ENCODE data around the gene MARCHF9. TPM values are rescaled to one million over a fixed set of nuclear protein-coding genes. Genes with fewer than 3 reads are reported as not detected.

The MARCHF9 gene
- total RNA-seq, 1 donor from 2014 or later: 8.1 TPM

DNA sequence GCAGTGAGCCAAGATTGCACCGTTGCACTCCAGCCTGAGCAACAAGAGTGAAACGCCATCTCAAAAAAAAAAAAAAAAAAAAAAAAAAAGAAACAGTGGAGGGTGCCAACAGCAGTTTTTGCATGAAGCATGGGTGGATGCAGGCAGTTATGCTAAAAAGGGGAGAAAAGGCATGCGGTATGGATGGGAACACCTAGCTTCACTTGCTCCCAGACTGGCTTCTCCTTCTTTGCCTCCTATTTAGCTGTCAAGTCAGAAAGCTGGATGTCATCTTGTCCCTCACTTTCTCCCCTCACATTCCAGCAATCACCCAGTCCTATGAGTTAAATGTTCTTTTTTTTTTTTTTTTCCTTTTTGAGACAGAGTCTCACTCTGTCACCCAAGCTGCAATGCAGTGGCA lies 20.1 kb downstream of the MARCHF9 start:
- H3K4me3 ChIP-seq: no peak overlapping the region
- H3K36me3 Mint-ChIP-seq: peaks cover 4% of the 10 kb centered on the region

DNA sequence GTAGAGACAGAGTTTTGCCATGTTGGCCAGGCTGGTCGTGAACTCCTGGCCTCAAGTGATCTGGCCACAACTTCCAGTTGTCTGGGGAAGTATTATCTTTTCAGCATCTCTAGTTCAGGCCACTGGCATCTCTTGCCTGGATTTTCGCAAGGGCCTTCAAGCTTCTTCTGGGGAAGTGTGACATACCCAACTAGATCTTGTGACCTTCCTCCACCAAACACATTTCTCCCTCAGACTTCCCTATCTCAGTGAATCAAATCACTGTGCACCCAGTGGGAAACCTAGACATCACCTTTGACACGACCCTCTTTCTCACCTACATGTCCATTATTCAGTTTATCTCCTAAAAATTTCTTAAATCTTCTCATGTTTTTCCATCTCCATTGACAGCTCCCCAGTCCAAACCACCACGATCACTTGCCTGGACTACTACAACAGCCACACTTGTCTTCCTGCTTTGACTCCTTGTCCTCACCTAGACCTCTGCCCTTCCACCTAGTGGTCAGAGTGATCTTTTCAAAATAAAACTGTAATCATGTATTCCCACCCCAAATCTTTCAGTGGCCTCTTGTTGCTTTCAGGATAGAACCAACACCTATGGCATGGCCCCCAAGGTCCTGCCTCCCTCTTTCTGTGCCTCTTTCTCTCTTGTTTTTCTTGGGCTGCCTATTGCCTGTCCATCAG lies 20.8 kb downstream of the MARCHF9 start:
- TF ChIP-seq, protein P1, sequence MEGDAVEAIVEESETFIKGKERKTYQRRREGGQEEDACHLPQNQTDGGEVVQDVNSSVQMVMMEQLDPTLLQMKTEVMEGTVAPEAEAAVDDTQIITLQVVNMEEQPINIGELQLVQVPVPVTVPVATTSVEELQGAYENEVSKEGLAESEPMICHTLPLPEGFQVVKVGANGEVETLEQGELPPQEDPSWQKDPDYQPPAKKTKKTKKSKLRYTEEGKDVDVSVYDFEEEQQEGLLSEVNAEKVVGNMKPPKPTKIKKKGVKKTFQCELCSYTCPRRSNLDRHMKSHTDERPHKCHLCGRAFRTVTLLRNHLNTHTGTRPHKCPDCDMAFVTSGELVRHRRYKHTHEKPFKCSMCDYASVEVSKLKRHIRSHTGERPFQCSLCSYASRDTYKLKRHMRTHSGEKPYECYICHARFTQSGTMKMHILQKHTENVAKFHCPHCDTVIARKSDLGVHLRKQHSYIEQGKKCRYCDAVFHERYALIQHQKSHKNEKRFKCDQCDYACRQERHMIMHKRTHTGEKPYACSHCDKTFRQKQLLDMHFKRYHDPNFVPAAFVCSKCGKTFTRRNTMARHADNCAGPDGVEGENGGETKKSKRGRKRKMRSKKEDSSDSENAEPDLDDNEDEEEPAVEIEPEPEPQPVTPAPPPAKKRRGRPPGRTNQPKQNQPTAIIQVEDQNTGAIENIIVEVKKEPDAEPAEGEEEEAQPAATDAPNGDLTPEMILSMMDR (IDR thresholded peaks at IDR 0.05): peak; percentile 21
- TF ChIP-seq EZH2phosphoT487 (IDR thresholded peaks at IDR 0.05): no peak
- peaks cover 13% of the 10 kb centered on the region for H3K4me1 Mint-ChIP-seq
- peaks cover 5% of the 10 kb centered on the region for H3K27me3 Mint-ChIP-seq (ENCODE audit: insufficient read depth, low read depth)
- H3K9me3 ChIP-seq (ENCODE audit: low read depth): no peaks in the 10 kb centered on the region
- no peak overlapping the region for H3K4me2 ChIP-seq
- H3K79me2 ChIP-seq (ENCODE audit: low read depth): peaks cover 8% of the 10 kb centered on the region
- no peak overlapping the region for H3K4me3 Mint-ChIP-seq
- H3K36me3 ChIP-seq: no peaks in the 10 kb centered on the region
- no peak overlapping the region for H3K27ac Mint-ChIP-seq
- H3K36me3 Mint-ChIP-seq: no peaks in the 10 kb centered on the region
- H3K9ac ChIP-seq: no peak overlapping the region
- no peaks in the 10 kb centered on the region for H4K20me1 ChIP-seq (ENCODE audit: low read depth)
- no peaks in the 10 kb centered on the region for H3K4me1 ChIP-seq
- H3F3A ChIP-seq (ENCODE audit: low read depth): peaks cover 14% of the 10 kb centered on the region
- H3K27me3 ChIP-seq: peaks cover 12% of the 10 kb centered on the region
- no peak overlapping the region for H3K27ac ChIP-seq
- no peak for DNase-seq (ENCODE audit: low spot score)
- H2AFZ ChIP-seq (replicated peaks): no peak overlapping the region
- no peak overlapping the region for H3K4me3 ChIP-seq
- peaks cover 2% of the 10 kb centered on the region for H3K9me3 Mint-ChIP-seq

More for the DNA sequence above, 20.1 kb downstream of the MARCHF9 start:
- H3K27ac ChIP-seq: no peak overlapping the region
- no peaks in the 10 kb centered on the region for H4K20me1 ChIP-seq (ENCODE audit: low read depth)
- H3K4me2 ChIP-seq: no peak overlapping the region
- Mint-ChIP-seq H3K9me3 (peaks cover 2% of the 10 kb centered on the region), H3K4me3 (no peak overlapping the region), H3K27ac (no peak overlapping the region), H3K27me3 (ENCODE audit: insufficient read depth, low read depth) (peaks cover 5% of the 10 kb centered on the region), H3K4me1 (peaks cover 17% of the 10 kb centered on the region)
- no peak overlapping the region for H2AFZ ChIP-seq (replicated peaks)
- H3K4me1 ChIP-seq: no peaks in the 10 kb centered on the region
- TF ChIP-seq EZH2 (IDR thresholded peaks at IDR 0.05) (no peak), EZH2phosphoT487 (IDR thresholded peaks at IDR 0.05) (no peak)
- TF ChIP-seq, protein P1 (IDR thresholded peaks at IDR 0.05): no peak
- no peaks in the 10 kb centered on the region for H3K9me3 ChIP-seq (ENCODE audit: low read depth)
- H3K36me3 ChIP-seq: no peaks in the 10 kb centered on the region
- DNase-seq (ENCODE audit: low spot score): no peak
- peaks cover 12% of the 10 kb centered on the region for H3K27me3 ChIP-seq
- H3F3A ChIP-seq (ENCODE audit: low read depth): peaks cover 14% of the 10 kb centered on the region
- H3K79me2 ChIP-seq (ENCODE audit: low read depth): peaks cover 8% of the 10 kb centered on the region
- no peak overlapping the region for H3K9ac ChIP-seq

DNA sequence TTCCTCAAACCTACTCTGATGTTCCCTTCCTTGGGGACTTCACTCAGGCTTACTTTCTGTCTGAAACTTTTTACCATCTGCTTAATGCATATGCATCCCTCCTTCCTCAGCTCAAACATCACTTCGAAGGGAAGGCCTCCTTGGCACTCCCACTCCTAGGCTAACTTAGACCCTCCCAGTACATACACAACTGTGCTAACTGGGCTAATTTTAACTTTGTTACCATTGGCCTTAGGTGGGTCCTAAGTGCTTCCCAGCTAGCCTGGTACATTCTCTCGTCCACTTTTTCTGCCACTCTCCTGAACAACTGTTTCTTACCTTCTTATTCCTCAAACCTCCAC lies 21.3 kb downstream of the MARCHF9 start:
- H3K4me3 ChIP-seq: no peak overlapping the region
- H3K9me3 Mint-ChIP-seq: peaks cover 2% of the 10 kb centered on the region
- H3K36me3 Mint-ChIP-seq: no peaks in the 10 kb centered on the region
- peaks cover 9% of the 10 kb centered on the region for H3K4me1 Mint-ChIP-seq
- no peaks in the 10 kb centered on the region for H3K4me1 ChIP-seq
- H3K27me3 Mint-ChIP-seq (ENCODE audit: insufficient read depth, low read depth): peaks cover 5% of the 10 kb centered on the region
- no peak overlapping the region for H3K27ac Mint-ChIP-seq
- no peak overlapping the region for H2AFZ ChIP-seq (replicated peaks)
- no peaks in the 10 kb centered on the region for H4K20me1 ChIP-seq (ENCODE audit: low read depth)
- no peak overlapping the region for H3K27ac ChIP-seq
- H3K4me3 Mint-ChIP-seq: no peak overlapping the region
- TF ChIP-seq, protein P1 (IDR thresholded peaks at IDR 0.05): no peak
- TF ChIP-seq EZH2phosphoT487 (IDR thresholded peaks at IDR 0.05) (no peak), EZH2 (IDR thresholded peaks at IDR 0.05) (no peak)
- no peaks in the 10 kb centered on the region for H3K9me3 ChIP-seq (ENCODE audit: low read depth)
- H3K9ac ChIP-seq: no peak overlapping the region
- H3K27me3 ChIP-seq: peaks cover 12% of the 10 kb centered on the region
- no peak overlapping the region for H3K4me2 ChIP-seq
- H3K36me3 ChIP-seq: no peaks in the 10 kb centered on the region
- H3F3A ChIP-seq (ENCODE audit: low read depth): peaks cover 14% of the 10 kb centered on the region
- DNase-seq (ENCODE audit: low spot score): no peak
- H3K79me2 ChIP-seq (ENCODE audit: low read depth): peaks cover 3% of the 10 kb centered on the region
